Neural progenitor cell (in vitro differentiated cells): Measurements from ENCODE around the gene METTL25B. TPM values are rescaled to one million over a fixed set of nuclear protein-coding genes. Genes with fewer than 3 reads are reported as not detected.
A peak's percentile ranks its signal among the peaks of the same experiment; 100 is the strongest.

Experiments
- DNase-seq: peaks from one replicate; pipeline ENCODE4 v3.0.0-alpha.2; 2016; ENCODE audit warnings: low spot score
- H2AFZ ChIP-seq: fragments of 200-600 bp; sonication (generic); replicated peaks from 2 replicates; pipeline ENCODE4 v1.6.1; 2016; ENCODE audit warnings: antibody characterized with exemption
- H3F3A ChIP-seq: fragments of 200-600 bp; sonication (generic); 2 replicates; pipeline ENCODE4 v1.6.1; 2016; ENCODE audit warnings: antibody characterized with exemption, low read depth
- H3K27ac ChIP-seq: fragments of 200-600 bp; sonication (generic); 2 replicates; pipeline ENCODE4 v1.5.1; 2016; ENCODE audit warnings: mild to moderate bottlenecking
- H3K27me3 ChIP-seq: fragments of 200-600 bp; sonication (generic); 2 replicates; pipeline ENCODE4 v1.6.1; 2016; ENCODE audit warnings: mild to moderate bottlenecking, moderate library complexity
- H3K36me3 ChIP-seq: fragments of 200-600 bp; sonication (generic); 2 replicates; pipeline ENCODE4 v1.5.1; 2016
- H3K4me1 ChIP-seq: fragments of 200-600 bp; sonication (generic); 2 replicates; pipeline ENCODE4 v1.6.1; 2016; ENCODE audit warnings: mixed run types
- H3K4me2 ChIP-seq: fragments of 200-600 bp; sonication (generic); 2 replicates; pipeline ENCODE4 v1.6.1; 2016
- H3K4me3 ChIP-seq: fragments of 200-600 bp; sonication (generic); 2 replicates; pipeline ENCODE4 v1.5.1; 2016
- H3K79me2 ChIP-seq: fragments of 200-600 bp; sonication (generic); 2 replicates; pipeline ENCODE4 v1.6.1; 2016; ENCODE audit warnings: low read depth
- H3K9ac ChIP-seq: fragments of 200-600 bp; sonication (generic); 2 replicates; pipeline ENCODE4 v1.6.1; 2016
- H3K9me3 ChIP-seq: fragments of 200-600 bp; sonication (generic); 2 replicates; pipeline ENCODE4 v1.5.1; 2016; ENCODE audit warnings: low read depth
- H4K20me1 ChIP-seq: fragments of 200-600 bp; sonication (generic); 2 replicates; pipeline ENCODE4 v1.6.1; 2016; ENCODE audit warnings: low read depth
- H3K27ac Mint-ChIP-seq: 3 replicates; pipeline ENCODE4 v1.8.0; 2021; ENCODE audit warnings: mixed read lengths
- H3K27me3 Mint-ChIP-seq: 2 replicates; pipeline ENCODE4 v1.8.0; 2022; ENCODE audit warnings: low read depth, mild to moderate bottlenecking, inconsistent platforms, moderate library complexity, mixed read lengths; ENCODE audit not compliant: insufficient read depth
- H3K36me3 Mint-ChIP-seq: 3 replicates; pipeline ENCODE4 v1.8.0; 2021; ENCODE audit warnings: mixed read lengths
- H3K4me1 Mint-ChIP-seq: 3 replicates; pipeline ENCODE4 v1.8.0; 2021; ENCODE audit warnings: mixed read lengths
- H3K4me3 Mint-ChIP-seq: 3 replicates; pipeline ENCODE4 v1.8.0; 2021; ENCODE audit warnings: mild to moderate bottlenecking, moderate library complexity, mixed read lengths
- H3K9me3 Mint-ChIP-seq: 3 replicates; pipeline ENCODE4 v1.8.0; 2020; ENCODE audit warnings: mixed read lengths
- EZH2 ChIP-seq: fragments of 200-600 bp; sonication (generic); IDR thresholded peaks from 2 replicates; pipeline ENCODE4 v1.6.1; 2017; ENCODE audit warnings: antibody characterized with exemption, mild to moderate bottlenecking, moderate library complexity
- EZH2phosphoT487 ChIP-seq: fragments of 200-600 bp; sonication (generic); IDR thresholded peaks from 2 replicates; pipeline ENCODE4 v1.6.1; 2017; ENCODE audit warnings: antibody characterized with exemption
- total RNA-seq: library from RNA; depleted of rRNA; stranded (reverse); fragments of >200 nt; gene quantifications from 2 replicates; pipeline ENCODE4 v1.2.3, GENCODE V29; 2015; ENCODE audit warnings: low replicate concordance
- TF ChIP-seq, protein P1 (sequence below): fragments of 200-600 bp; sonication (generic); IDR thresholded peaks from 2 replicates; pipeline ENCODE4 v1.5.1; 2017; ENCODE audit warnings: antibody characterized with exemption, mild to moderate bottlenecking

Gene METTL25B
- total RNA-seq, 1 donor from 2014 or later, result 21.4 TPM

DNA sequence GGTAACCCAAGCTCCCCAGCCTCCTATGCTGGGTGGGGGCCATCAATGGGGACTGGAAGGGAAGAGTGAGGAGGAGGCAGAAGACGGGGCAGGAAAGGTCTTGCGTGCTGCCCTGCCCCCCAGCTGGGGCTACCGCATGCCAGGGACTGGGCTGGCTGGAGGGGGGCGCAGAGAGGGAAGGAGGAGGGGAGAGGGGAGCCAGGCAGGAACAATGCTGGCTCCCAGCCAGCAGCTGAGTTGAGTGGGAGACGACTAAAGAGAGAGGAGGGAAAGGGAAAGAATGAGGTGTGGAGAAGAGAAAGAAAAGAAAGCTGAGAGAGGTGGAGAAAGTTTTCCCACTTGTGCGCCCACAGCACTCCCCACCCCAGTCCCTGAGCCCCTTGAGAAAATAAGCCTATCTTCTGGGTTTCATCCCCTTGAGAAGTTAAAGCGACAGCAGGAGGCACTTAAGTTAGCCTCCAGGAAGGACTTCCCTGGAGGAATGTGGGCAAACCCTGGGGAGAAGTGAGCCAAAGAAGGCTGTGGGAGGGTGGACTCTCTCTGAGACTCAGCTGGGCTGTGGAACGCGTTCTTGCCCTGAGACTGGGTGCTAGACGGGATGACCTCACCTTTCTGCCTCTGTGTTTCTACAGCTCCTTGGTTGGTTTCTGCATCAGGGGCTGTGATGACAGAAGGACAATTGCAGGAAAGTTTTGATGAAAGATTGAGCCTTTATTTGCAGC lies 38.2 kb upstream of the METTL25B start:
- Mint-ChIP-seq H3K27ac (peak overlapping the region; percentile 74), H3K9me3 (no peaks in the 10 kb centered on the region), H3K27me3 (peaks cover 13% of the 10 kb centered on the region), H3K4me3 (peak overlapping the region; percentile 78), H3K36me3 (no peaks in the 10 kb centered on the region), H3K4me1 (peaks cover 58% of the 10 kb centered on the region)
- peak; percentile 54 for DNase-seq
- Histone ChIP-seq H3K4me1 (peaks cover 53% of the 10 kb centered on the region), H3K4me2 (peak overlapping the region; percentile 84), H3K79me2 (no peaks in the 10 kb centered on the region), H3K27ac (no peak overlapping the region), H3K4me3 (peak overlapping the region; percentile 44), H3K9me3 (no peaks in the 10 kb centered on the region), H3K27me3 (peaks cover 15% of the 10 kb centered on the region), H3F3A (peaks cover 52% of the 10 kb centered on the region), H3K36me3 (no peaks in the 10 kb centered on the region), H4K20me1 (no peaks in the 10 kb centered on the region), H2AFZ (no peak overlapping the region), H3K9ac (no peak overlapping the region)
- TF ChIP-seq EZH2phosphoT487 (no peak), EZH2 (no peak)
- TF ChIP-seq, protein P1, sequence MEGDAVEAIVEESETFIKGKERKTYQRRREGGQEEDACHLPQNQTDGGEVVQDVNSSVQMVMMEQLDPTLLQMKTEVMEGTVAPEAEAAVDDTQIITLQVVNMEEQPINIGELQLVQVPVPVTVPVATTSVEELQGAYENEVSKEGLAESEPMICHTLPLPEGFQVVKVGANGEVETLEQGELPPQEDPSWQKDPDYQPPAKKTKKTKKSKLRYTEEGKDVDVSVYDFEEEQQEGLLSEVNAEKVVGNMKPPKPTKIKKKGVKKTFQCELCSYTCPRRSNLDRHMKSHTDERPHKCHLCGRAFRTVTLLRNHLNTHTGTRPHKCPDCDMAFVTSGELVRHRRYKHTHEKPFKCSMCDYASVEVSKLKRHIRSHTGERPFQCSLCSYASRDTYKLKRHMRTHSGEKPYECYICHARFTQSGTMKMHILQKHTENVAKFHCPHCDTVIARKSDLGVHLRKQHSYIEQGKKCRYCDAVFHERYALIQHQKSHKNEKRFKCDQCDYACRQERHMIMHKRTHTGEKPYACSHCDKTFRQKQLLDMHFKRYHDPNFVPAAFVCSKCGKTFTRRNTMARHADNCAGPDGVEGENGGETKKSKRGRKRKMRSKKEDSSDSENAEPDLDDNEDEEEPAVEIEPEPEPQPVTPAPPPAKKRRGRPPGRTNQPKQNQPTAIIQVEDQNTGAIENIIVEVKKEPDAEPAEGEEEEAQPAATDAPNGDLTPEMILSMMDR, result no peak

DNA sequence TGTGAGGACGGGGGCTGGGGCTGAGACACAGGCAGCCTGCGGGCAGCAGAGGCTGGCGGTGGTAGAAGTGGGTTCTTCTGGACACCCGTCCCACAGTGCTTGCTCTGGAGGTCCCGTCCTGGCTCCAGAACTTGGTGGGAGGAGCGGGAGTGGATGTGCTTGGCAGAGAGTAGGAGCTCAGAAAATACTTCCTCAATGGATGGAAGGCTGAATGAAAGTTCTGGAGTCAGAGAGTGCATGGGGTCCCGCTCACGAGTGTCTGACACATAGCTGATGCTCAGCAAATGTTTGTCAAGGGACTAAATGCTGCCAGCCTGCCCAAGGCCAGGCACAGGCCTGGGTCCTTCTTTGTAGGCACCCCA lies 37.6 kb upstream of the METTL25B start:
- peak overlapping the region; percentile 84 for H3K4me2 ChIP-seq
- no peak for DNase-seq
- peaks cover 52% of the 10 kb centered on the region for H3F3A ChIP-seq
- H3K9ac ChIP-seq, result no peak overlapping the region
- H3K4me3 ChIP-seq, result no peak overlapping the region
- no peak overlapping the region for H3K27ac ChIP-seq
- H3K9me3 ChIP-seq, result no peaks in the 10 kb centered on the region
- Mint-ChIP-seq H3K36me3 (no peaks in the 10 kb centered on the region), H3K4me1 (peaks cover 58% of the 10 kb centered on the region), H3K4me3 (peak overlapping the region; percentile 78), H3K9me3 (no peaks in the 10 kb centered on the region), H3K27ac (peak overlapping the region; percentile 74), H3K27me3 (peaks cover 13% of the 10 kb centered on the region)
- H3K4me1 ChIP-seq, result peaks cover 53% of the 10 kb centered on the region
- no peaks in the 10 kb centered on the region for H4K20me1 ChIP-seq
- no peak overlapping the region for H2AFZ ChIP-seq
- TF ChIP-seq, protein P1, result no peak
- no peak for TF ChIP-seq EZH2phosphoT487
- H3K36me3 ChIP-seq, result no peaks in the 10 kb centered on the region
- peaks cover 15% of the 10 kb centered on the region for H3K27me3 ChIP-seq
- no peaks in the 10 kb centered on the region for H3K79me2 ChIP-seq

DNA sequence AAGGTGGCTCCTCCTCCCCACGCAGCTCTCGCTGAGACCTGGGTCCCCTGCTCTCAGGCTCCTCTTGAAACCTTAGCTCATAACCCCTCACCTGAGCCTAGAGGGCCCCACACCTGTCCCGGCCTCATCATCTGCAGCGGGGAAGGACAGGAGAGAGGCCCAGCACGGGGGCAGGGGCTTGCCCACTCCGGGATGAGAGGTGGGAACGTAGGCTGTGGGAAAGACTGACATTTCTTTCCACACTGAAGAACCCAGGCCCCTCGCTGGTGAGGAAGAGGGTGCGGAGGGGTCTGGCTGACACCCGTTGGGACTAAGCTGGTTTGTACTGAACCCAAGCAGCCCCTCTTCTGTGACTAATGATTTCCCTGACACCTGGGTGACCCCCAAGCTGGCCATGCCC lies 37.1 kb upstream of the METTL25B start:
- Mint-ChIP-seq H3K9me3 (no peaks in the 10 kb centered on the region), H3K4me3 (peak overlapping the region; percentile 42), H3K4me1 (peaks cover 58% of the 10 kb centered on the region), H3K36me3 (no peaks in the 10 kb centered on the region), H3K27me3 (peaks cover 13% of the 10 kb centered on the region), H3K27ac (peak overlapping the region; percentile 17)
- Histone ChIP-seq H3K27me3 (peaks cover 15% of the 10 kb centered on the region), H3F3A (peaks cover 52% of the 10 kb centered on the region), H2AFZ (no peak overlapping the region), H4K20me1 (no peaks in the 10 kb centered on the region), H3K79me2 (no peaks in the 10 kb centered on the region), H3K4me3 (no peak overlapping the region), H3K4me2 (peak overlapping the region; percentile 84), H3K9me3 (no peaks in the 10 kb centered on the region), H3K9ac (no peak overlapping the region), H3K27ac (no peak overlapping the region), H3K36me3 (no peaks in the 10 kb centered on the region), H3K4me1 (peaks cover 53% of the 10 kb centered on the region)
- DNase-seq, result no peak
- TF ChIP-seq, protein P1, result no peak
- TF ChIP-seq EZH2phosphoT487, result no peak
